GM18505 (cell line): ENCODE data around the gene FOS.

ENCODE experiments used
- ATAC-seq: cut with Tn5 transposase; IDR thresholded peaks from one replicate; pipeline ENCODE4 v1.9.1; 2021; ENCODE audit not compliant: unreplicated experiment
- POLR2A ChIP-seq: IDR thresholded peaks from 4 replicates; pipeline ENCODE4 v1.6.1; 2011; ENCODE audit warnings: borderline replicate concordance; ENCODE audit not compliant: insufficient read depth, insufficient read length; ENCODE audit errors: extremely low read depth

Gene FOS

DNA sequence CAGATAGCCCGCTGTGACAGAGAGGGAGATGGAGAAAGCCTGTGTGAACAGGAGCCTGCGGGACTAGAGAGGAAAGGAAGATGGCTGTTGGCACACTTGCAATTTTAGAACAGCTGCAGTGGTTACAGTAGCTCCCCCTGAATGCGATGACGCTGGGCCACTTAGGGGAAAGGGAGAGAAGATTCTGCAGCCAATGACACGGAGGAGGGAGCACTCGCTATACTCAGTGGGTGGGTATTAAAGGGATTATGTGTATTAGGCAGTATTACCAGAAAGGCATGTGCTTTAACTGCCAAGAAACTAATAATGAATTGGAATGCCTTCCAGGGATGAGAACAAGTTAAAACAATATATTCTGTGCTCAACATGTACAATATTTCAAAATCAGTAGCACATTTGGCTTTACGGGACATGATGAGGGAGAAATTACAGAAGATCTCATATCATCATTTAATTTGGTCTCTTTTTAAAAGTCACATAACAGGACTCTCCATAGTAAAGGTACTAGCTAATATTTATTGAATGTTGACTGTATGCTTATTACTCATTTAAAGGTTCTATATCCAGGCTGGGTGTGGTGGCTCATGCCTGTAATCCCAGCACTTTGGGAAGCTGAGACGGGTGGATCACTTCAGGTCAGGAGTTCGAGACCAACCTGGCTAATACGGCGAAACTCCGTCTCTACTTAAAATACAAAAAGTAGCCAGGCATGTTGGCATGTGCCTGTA lies 35.9 kb upstream of the FOS start:
- no peak for ATAC-seq
- no peak for TF ChIP-seq POLR2A

DNA sequence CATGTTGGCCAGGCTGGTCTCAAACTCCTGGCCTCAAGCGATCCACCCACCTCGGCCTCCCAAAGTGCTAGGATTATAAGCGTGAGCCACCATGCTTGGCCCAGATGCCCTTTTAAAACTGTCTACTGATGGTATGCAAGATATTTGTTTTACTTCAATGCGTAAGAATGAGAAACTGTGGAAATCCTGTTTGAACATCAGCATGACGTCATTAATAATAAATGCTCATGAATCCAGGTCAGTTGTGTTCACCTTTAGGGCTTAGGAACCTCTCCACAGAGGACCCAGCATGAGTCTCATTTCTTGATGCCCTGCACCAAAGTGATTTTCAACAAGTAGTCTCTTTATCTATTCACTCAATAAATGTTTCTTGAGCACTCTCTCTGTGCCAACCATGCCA lies 34.5 kb upstream of the FOS start:
- no peak for ATAC-seq
- no peak for TF ChIP-seq POLR2A

DNA sequence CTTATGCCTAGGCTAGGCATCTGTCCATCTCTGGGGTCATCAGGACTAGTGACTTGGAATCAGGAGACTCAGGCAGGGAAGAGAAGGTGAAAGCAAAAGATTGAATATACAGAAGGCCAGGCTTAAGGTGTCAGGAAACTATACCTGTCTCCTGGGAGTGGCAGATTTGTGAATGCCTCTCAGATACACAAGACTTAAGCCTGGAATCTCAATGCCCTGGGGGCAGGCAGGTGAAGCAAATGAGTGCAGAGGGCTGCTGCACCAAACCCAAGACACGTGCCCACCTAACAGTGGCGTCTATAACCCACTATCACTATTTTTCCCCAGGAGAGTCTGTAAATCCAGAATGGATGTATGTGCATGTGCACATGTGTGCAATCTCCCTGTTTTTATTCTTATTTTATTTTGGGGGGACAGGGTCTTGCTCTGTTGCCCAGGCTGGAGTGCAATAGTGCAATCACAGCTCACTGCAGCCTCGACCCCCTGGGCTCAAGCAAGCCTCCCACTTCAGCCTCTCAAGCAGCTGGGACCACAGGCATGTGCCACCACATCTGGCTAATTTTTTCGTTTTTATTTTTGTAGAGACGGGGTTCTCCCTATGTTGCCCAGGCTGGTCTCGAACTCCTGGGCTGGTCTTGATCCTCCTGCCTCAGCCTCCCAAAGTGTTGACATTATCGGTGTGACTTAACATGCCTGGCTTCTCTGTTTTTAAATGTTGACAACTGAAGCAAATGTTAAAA lies 31.9 kb upstream of the FOS start:
- no peak for TF ChIP-seq POLR2A
- no peak for ATAC-seq

DNA sequence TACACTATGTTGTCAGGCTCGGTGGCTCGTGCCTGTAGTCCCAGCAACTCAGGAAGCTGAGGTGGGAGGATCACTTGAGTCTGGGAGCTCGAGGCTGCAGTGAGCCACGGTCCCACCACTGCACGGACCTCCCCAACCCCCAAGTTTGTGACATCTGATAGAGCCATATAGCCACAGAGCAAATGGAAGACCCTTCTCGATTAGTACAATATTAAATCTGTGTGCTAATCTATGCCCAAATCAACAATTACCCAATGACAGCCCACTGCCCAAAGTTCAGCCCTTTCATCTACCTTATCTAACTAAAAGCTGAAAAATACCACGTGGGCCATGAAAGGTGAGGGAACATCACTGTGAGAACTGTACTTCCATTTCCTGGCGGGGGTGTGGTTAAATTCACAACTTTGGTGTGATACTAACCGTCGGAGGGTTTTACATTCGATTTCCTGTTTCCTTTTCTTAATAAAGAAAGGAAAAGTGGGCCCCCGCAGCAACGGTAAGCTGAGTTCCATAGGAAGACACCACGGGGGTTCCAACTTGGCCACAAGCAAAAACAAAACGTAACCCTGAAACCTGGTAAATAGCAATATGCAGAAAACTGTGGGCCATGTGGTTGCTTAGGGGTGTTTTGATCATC lies 31.2 kb upstream of the FOS start:
- ATAC-seq, result no peak
- TF ChIP-seq POLR2A, result no peak

DNA sequence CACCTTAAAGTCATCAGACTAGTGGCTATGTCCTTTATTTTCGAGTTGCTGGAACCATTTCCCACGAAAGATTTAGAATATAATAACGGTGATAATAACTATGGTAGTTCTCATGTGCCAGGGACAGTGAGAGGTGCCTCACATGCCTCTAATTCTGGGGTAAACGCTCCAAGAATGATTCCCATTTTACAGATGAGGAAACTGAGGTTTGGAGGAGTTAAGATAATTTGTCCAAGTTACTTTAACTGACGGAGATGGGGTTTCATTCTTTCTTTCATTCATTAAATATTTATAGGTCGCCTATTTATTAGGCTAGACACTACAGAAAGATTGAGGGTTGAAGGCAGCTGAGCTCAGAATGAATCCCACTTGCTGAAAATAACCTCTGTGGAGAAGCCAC lies 30.7 kb upstream of the FOS start:
- no peak for ATAC-seq

DNA sequence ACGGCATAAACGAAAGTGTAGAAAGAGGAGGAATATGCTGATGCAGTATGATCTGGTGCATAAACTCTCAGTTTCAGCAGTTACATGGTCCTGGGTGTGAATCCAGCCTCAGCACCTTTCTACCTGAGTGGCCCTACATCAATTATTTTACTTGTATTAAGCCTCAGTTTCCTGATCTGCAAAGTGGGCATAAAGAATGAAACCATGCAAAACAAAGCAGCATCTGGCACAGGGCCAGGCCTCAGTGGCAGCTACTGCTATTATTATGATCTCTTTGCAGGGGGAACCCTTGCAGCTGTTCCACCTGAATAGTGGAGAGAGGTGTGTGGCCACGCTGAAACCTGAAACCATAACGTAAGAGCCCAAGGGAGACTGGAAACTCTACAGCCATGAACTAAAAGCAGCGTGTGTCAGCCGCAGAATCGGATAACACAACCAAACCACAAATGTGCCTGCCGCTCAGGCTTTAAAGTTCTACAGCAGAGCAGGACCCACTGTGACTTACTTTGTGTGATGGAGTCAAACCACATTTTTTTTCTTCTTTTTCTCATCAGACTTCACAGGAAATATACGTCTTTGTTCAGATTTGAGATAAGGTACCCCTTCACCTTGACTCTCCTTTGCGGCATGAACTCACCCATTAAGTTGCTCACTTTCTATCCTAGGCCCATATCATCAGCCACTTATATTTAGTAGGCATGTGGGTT lies 29.2 kb upstream of the FOS start:
- ATAC-seq, result peak; percentile 80
- TF ChIP-seq POLR2A, result no peak

More for the DNA sequence above, 30.7 kb upstream of the FOS start:
- TF ChIP-seq POLR2A, result no peak

DNA sequence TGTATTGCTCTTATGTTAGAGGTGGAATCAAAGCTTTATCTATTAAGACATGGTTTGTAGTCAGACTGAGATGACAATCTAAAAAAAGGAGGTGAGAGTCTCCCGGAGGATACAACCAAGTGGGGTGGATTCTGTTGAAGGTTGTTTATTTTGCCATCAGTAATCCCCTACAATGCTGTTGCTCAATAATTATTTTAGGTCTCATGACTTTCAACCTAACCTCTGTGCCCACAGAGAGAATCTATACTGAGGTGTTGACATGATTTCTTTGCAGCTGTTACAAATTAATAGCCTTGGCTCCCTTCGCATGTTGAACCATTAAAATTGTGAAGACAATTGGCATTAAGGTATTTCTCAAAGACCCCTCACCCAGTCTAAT lies 28.7 kb upstream of the FOS start:
- ATAC-seq, result peak; percentile 10
- no peak for TF ChIP-seq POLR2A

DNA sequence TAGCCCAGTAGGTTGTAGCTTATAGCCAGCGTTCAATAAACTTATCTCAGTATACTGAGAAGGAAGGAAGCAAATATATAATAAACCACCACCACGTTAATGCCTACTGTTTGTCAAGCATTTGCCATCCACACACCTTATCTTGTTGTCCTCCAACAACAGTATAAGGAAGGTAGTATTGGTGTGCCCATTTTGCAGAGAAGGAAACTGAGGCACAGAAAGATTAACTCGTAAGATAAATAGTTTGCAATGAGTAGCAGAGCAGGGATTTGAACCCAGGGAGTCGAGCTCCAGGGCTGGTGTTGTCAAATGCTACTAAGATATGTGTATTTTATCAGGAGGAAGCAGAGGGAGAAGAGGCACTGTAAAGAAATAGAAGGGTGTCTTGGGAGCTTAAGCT lies 27.8 kb upstream of the FOS start:
- no peak for ATAC-seq

DNA sequence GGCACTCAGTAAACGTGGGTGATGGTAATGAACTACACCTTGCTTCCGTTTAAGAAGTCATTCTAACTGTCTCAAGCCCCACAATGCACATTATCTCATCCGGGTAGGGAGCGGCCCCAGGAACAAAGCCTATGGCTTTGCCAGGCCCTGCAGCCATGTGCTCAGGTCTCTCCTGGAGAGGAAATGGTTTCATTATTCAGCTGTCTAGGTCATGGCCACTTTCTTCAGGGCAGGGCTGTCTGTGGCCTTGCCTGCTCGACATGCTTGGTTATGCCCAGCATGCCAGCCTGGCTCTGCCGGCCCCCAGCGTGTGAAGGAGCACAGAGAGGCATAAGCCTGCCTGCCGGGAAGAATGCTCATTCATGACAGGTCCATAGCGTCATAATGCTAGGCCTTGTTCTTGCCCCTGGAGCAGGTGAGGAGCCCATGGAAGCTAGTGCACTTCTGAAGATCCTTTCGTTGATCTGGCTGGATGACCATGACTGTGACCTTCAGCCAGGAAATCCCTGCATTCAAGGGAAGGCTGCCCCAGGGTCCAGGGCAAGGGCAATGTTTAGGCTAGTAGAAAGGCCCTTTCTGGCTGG lies 26.3 kb upstream of the FOS start:
- ATAC-seq, result no peak
- TF ChIP-seq POLR2A, result no peak

More for the DNA sequence above, 27.8 kb upstream of the FOS start:
- TF ChIP-seq POLR2A, result no peak

DNA sequence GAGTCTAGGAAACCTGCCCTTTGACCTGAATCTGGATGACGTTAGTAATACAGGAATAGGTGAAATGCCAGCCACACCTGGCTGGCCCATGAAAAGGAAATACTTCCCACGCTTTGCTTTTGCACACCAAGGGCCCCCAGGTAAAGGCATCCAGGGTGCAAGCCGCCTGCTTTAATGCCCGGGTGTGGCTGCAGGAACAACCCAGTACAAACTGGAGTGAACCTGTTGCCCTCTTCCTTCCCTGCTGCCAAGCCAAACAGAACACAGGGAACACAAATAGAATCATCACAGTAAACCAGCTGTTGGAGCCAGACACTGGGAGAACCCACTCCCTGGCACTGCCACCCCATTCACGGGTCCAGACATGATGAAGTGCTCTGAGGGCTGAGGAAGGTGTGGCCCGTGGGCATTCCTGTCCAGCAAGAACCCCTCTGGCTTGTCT lies 24.2 kb upstream of the FOS start:
- TF ChIP-seq POLR2A, result no peak
- no peak for ATAC-seq

DNA sequence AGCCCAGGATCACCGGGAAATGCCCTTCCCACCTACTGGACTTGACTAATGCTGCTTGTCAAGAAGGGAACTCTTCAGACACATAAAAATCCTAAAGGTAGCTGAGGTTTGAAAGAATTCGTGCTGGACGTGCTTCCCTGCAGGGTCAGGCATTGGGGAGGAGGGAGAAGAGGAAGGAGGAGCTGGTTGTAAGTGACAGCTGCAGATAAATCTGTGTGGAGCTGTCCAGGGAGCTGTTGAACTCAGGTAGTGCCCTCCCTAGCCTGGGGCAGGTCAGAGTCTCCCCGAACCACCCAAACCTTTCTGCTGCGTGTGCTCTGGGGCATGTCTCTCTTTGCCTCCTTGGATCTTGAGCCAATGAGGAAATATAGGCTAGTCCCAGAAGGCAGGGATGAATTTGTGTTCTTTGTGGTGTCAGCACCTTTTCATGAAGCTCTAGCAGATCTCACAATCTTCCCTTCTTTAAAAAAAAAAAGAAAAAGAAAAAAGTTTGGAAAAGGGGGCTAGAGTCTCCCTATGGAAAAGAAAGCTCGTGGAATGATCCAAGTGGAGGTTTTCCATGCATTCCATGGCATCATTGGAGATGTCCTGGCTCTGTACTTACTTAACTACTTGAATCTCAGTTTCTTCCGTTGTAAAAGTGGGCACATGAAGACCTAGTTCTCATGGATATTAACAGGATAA lies 23.6 kb upstream of the FOS start:
- no peak for ATAC-seq
- no peak for TF ChIP-seq POLR2A

DNA sequence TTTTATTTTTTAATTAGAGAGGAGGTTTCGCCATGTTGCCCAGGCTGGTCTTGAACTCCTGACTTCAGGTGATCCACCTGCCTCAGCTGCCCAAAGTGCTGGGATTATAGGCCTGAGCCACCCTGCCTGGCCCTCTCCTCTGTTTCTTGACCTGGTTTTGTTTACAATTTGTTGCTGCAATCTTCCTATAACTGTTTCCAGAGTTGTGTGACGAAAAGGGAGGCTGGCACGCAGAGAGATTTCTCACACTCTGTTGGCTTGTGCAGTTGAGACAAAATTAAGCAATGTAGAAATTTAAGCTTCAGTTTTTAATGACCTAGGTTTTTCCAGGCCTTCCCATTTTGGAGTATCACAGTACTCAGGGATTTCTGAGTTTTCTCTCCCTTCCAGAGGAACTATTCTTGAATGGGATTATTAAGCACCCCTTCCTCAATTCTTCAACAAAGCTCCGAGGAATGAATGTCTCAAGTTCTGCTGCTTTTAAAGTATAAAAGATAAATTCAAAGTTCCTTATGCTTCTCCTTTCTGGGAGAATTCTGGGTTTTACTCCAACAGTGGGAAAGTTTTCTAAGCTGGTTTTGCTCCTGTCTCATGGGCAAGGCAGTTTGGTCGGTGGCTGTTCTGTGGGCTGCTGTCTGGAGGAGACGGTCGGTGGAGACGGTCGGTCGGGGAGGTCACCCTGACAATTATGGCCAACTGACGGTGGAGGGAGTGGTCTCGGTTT lies 20.4 kb upstream of the FOS start:
- no peak for TF ChIP-seq POLR2A
- ATAC-seq, result no peak
